ENCODE data around the gene PLAC1.
A peak's percentile ranks its signal among the peaks of the same experiment; 100 is the strongest.

Gene PLAC1

DNA sequence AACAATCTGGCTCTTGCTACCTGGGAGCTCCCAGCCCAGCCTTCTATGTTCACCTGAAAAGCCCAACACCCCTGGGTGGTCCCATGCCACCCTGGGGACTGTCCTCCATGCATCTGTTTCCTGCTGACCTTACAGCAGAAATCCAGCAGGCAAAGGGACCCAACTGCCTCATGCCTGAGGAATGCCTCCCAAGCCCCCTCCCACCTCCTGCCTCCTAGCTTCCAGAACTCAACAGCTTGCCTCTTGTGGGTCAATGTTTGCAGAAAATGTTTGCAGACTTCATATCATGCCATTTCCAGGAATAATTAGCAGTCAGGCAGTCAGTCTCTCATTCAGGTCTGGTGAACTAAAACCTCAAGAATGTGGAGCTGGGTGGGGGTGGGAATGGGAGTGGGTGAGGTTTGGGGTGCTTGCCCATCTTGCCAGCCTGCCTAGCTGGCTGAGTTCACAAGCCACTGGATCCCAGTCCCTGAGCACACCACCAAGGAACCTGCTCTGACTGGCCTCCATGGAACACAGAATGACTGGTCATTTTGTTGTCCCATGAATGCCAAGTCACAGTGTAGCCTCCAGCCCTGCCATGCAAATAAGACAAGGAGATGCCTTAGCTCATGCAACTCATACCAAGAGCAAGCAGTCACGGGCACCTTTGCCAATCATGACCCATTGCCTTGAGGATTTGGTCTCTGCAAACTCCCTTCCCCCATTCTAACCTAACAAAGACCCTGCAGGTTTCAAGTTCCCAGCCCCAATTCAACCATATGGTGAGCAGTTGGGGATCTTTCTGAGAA lies 12.1 kb upstream of the PLAC1 start:
- no peak for DNase-seq

DNA sequence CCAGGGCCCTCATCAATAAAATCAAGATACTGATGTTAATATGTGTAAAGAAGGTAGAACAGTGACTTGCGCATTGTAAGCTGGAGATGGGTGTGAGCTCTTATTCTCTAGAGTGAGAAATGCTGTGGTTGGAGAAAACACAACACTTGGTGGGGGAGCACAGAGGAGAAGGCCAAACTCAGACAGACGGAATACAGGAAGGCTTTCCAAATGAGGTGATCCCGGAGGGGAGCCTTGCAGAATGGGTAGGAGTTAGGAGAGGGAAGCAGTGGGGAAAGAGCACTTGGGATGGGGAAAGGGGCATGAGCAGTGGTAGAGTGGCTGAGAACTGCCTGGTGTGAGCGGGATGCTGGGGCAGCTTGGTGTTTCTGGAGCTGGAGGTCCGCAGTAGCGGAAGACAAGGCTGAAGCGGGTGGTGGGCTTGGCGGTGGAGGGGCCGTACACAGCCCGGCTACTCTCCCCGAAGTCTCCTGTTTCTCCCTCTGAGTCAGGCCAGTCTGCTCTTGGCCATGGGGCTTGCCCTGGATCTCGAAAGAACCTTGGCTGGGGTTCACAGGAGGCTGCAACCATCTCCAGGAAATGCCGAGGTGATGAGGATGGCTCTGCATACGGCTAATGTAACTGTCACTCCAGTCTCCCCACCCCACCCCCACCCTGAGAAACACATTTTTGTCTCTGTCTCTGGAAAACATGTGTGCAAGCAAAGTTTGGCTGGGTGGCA lies 11.3 kb upstream of the PLAC1 start:
- no peak for DNase-seq

DNA sequence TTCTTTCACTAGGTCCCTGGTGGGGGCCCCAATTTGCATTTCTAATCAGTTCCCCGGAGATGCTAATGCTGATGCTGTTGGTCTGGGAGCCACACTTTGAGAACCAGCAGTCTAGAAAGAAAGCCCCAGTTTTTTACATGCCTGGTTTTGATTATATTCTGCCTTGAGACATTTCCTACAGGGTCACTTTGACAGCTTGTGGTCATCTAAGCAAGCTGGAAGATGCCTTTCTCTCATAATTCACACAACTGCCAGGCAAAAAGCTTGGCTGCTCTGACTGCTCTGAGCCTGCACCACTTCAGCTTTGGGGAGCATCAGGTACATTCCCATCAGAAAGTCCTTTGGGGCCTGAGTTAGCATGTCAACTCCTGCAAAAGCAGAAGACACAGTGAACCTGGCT lies 5.9 kb upstream of the PLAC1 start:
- DNase-seq = no peak

DNA sequence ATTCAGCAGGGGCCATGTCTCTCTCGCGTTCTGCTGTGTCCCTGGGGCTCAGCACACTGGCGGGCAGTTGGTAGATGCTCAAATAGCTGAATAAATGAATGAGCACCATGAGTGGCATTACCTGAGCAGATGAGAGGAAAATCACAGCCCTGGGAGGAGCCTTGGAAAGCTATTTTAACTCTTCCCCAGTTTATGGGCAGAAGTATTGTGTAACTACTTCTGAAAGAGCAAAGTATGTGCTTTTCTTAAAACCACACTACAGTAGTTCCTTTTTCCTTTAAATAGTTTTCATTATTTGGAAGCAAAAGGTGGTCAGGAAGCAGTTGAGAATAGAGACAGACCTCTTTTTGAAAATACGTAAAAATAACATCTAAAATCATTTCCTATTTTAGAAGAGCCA lies 3.0 kb upstream of the PLAC1 start:
- no peak for DNase-seq

DNA sequence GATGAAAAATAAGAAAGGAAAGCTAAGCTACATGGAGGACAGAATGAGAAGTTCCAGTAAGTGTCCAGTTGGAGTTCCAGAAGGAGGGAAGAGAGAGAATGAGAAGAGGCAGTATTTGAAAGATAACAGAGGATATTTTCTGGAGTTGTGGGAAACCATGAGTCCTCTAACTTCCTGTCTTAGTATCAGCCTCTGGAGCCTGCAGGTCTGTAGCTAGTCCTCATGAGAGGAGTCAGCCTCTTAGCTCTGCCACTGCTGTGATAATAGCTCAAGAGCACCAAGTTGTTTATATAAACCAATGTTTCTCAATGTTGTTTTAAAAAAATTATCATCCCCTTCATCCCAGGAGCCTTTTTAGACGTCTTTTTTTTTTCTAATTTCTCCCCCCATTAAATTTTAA lies 2.4 kb upstream of the PLAC1 start:
- no peak for DNase-seq

DNA sequence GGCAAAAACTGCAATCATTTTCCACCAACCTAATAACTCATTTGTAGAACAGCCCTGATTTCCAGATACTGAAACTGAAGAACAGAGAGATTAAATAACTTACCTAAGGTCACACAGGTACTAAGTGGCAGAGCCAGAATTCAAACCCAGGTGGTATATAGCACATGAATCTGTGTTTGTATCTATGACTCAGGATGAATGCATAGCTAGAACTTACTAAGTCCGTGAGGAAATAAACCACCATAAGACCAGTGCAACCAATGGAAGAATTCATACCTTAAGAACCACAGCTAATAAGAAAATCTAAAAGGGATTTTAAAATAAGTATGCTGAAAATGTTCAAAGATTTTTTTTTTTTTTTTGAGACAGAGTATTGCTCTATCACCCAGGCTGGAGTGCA lies 1.5 kb upstream of the PLAC1 start:
- DNase-seq = no peak

DNA sequence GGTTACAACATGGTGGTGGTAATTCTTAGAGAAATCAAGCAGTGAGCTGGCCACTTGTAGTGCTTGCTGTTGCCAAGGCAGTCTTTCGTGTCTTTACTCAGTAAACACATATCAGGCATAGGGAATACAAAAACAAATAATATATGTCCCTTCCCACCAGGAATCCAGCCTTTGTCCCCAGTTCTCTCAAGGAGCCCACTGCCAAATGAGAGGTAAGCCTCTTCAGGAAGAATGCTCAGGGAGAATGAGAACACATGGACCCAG lies 421 bp upstream of the PLAC1 start:
- DNase-seq = no peak

DNA sequence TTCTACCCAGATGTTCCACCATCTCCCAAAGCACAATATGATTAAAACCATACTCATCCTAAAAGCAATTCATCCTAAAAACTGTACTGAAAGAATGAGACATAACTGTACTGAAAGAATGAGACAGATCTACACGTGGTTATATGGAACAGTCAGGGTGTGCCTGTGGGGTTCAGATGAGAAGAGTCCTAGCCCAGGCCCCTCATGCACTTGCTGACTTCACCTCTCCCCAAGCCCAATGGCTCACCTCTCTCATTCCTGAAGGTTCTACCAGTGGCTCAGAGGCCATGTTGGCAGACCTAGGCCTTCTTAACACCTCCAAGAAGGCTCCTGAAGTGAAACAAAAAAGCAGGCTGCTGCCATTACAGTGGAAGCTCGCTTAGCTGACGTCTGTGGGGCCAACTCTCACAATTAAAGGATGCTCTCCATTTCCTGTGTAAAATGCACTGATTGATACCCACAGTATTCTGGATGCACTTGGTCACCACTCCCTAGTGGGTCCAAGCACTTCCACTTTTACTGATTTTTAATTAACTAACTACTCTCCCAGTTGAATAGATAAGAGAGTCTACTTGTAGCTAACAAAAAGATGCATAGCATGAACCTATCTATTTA lies 3.8 kb downstream of the PLAC1 start:
- no peak for DNase-seq

DNA sequence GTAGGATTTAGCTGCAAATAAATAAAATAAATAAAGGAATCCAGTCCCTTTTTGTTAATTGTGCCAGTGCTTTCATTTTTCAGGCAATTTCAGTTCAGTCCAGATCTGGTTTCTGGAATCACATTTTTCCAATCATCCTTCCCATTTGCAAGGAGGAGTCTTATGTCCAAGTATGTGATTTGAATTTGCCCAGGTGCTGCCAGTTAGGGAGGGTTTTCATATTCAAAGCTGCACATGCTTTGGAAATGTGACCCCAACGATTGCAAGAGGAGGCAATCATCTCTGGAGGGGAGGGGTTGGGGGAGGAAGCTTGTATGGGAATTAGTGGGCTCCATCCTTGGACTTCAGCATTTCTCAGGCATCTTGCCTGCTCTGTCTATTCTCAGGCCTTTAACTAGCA lies 4.4 kb downstream of the PLAC1 start:
- DNase-seq = no peak

DNA sequence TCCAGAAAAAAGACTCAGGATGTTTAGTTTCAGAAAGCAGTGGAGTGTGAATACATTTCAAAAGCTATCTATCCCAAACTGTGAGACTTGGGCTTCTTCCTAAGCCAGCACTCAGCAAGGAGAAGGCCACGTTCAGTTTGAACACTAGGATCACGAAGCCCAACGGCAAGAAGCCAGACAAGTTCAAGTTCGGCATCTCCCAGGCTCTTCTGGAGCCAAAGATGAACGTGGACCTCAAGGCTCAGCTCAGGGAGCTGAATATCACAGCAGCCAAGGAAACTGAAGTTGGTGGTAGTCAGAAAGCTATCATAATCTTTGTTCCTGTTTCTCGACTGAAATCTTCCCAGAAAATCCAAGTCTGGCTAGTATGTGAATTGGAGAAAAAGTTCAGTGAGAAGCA lies 7.6 kb downstream of the PLAC1 start:
- no peak for DNase-seq

DNA sequence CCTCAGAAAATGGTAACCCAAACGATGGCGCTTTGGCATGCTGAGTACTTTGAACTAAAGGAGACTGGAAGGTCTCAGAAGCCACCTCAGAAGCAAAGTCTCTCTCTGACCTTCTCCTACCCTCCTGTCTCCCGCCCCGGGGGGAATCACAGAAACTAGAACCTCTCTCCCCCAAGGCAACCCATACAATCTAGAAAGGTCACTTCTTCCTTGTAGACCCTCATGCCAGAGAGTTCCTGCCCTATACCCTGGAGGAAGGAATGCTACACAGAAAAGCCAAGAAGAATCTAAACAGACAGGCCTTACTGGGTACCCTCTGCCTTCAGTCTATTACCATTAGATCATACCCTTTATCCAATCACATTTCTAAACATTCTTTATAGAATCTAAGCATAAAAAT lies 8.5 kb downstream of the PLAC1 start:
- DNase-seq = no peak

DNA sequence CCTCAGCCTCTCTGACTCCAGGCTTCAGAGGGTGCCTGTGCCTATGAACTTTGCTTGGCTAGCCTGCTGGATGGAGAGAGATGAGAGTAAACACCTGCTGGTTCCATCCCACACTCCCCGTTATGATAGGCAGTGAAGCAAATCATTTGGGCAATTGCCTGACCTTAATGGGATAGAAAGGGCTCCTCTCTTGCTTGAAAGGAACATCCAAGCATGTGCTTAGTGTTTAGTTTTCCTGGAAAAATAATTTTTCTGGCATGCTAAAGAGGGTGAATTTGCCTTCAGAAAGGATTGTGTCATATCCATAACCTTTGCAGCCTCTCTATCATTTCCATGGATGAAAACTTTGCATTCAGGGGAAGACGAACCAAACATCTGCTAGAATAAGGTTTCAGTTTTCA lies 10.8 kb downstream of the PLAC1 start:
- DNase-seq = no peak

DNA sequence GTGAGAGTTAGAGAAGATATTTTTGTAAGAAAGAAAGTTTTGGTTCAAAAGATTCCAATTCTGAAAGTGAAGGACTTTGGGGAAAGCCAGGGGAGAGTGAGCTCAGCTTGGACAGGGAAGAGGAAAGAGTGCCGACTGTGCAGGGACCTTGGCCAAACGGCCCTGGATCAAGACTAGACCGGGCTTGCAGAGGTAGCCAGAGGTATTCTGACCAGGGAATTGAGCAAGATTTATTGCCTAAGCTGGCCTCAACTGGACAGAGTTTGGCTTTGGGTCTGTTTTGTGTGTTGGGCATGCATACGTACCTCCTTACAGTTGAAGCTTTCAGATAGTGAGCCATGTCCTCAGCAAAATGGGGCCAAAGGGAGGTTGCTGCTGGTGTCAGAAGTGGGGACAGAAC lies 11.6 kb downstream of the PLAC1 start:
- DNase-seq = no peak

DNA sequence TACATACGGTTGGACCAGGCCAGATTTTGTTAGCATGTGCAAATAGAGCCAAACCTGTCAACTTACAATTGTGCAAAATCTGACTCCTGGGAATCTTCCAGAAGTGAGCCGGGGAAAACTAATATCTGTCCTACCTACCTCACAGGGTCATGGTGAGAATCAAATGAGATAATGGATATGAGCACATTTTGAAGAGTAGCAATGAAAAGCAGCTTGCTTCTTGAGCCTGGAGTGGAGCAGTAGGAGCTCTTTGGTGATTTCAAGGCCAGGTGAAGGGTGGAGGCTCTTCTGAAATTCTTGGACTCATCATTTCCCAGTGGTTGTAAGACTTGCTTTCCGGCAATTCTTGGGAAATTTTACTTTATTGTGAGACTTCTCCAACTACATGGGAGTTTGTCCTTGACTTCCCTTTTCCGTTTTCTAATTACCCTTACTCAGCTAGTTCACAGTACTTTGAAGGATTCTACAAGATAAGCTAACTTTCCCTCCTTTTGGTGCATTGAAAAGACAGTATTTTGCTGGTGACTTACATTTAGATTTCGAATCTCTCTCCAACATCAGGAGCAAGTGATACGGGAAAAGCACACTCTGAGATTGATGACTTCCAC lies 12.2 kb downstream of the PLAC1 start:
- peak in 1 of 2 donors; percentile 12 for DNase-seq

DNA sequence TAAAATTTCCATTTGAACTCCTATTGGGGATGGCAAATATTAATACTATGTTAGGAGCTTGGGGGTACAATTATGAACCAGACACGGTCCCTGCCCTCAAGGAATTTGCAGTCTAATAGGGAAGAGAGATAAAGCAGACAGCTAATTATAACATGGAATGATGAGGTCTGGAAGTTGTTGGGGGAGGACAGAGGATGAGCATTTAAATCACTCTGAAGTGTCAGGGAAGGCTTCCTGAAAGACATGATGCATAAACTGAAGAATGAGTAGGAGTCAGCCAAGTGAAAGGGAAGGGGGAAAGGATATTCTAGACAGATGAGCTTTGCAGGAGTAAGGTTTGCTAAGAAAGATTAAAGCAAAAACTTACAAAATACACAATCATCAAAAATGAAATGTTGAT lies 15.9 kb downstream of the PLAC1 start:
- no peak for DNase-seq

DNA sequence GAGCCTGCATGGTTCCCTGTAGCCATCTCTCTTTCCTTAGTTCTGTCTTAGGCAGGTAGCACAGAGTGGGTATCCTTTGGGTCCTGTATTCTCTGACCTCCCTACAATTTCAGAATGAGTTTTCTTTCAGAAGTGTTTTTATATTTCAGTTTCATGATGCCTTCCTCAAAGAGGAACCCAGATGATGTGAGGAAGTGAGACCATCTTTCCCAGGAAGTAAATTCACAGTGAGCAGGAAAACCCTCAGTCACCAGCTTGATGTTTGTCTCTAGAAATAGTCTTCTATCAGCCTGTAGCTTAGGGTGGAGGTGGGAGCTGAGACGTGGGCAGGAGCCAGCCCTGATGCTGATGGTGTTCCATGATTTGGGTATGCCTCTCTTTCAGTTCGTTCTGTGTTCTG lies 16.9 kb downstream of the PLAC1 start:
- DNase-seq = no peak

DNA sequence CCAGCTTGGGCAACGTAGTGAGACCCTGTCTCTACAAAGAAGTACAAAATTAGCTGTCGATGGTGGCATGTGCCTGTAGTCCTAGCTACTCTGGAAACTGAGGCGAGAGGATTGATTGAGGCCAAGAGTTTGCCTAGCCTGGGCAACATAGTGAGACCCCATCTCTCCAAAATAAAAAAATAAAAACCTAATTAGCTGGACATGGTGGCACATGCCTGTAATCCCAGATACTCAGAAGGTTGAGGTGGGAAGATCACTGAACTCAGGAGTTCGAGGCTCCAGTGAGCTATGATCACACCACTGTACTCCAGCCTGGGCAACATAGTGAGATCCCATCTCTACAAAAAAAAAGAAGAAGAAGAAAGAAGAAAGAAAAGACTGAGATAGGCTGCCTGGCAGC lies 17.4 kb downstream of the PLAC1 start:
- no peak for DNase-seq

DNA sequence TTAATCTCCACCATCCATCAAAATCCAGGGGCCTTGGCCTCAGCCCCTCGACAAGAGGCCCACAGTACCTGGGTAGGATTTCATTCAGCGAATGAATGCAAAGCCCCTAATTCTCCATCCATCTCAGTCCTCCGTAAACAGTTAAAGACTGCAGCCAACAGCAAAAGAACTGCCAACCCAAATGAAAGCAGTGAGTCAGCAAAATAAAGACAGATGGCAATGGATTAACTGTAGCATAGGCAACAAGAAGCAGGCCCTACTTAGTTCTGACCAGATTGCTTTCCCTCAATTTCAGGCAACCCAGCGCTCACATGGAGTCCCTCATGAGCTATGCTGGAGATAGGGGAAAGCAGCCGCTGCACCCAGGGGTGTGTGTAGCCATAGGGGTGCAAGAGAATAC lies 21.4 kb downstream of the PLAC1 start:
- DNase-seq = no peak

DNA sequence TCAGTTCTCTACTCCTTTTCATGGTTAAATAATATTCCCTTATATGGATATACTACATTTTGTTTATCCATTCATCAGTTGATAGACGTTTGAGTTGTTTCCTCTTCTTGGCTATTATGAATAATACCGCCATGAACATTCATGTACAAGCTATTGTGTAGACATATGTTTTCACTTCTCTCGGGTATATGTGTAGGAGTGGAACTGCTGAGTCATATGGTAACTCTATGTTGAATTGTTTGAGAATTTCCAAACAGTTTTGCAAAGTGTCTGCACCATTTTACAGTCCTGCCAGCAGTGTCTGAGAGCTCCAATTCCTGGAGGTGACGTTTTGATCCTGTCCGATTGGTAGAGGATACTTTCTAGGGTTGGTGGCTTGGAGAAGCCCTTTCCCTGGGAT lies 23.6 kb downstream of the PLAC1 start:
- peak; percentile 56 to 70 for DNase-seq

DNA sequence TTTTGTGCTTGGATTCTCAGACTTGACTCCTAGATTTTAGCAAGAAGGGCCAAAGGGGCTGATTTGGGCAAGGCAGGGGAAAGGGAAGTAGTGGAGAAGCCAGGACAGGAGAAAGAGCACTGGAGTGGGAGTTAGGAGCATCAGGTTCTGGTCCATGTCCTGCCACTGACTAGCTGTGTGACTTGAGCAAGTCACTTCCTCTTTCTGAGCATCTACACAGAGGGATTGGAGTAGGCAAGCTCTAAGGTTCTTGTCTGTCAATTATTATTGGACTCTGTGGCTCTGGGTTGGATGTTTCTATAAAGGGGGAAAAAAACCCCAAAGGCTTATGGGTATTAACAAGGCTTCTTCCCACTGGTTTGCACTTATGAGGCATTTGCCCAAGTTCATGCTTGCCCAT lies 24.4 kb downstream of the PLAC1 start:
- DNase-seq = no peak

DNA sequence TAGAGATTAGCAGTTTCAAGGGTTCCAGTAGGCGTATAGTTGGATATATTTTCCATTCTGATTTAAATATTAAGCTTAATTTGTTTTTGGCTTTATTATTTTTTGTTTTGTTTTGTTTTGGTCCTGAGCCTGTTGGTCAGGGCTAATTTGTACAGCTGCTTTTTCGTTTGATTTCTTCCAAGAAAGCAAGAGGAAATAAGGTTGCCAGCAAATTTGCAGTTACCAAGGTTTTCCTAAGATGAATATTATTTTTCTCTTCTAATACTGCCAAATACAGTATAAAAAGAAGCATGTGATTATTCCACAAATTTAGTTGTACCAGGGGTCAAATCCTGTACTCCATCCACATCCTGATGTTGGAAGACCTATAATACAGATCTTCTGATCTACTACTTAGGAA lies 24.9 kb downstream of the PLAC1 start:
- DNase-seq = no peak

DNA sequence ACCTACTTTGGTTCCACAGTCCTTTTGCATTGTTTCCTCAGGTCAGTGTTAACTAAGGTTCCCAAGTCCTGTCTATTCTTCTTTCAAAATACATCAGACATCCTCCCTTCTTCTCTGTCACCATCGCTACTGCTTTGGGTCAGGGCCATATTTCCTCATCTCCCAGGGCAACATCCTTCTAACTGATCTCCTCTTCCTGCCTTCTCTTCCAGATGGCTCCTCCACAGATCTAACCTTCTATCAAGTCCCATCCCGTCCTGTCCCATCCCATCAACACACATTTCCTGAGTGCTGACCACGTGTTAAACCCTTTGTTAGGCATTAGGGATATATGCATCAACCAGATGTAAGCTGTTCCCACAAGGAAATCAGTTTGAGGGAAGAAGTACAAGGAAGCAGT lies 25.9 kb downstream of the PLAC1 start:
- DNase-seq = no peak

DNA sequence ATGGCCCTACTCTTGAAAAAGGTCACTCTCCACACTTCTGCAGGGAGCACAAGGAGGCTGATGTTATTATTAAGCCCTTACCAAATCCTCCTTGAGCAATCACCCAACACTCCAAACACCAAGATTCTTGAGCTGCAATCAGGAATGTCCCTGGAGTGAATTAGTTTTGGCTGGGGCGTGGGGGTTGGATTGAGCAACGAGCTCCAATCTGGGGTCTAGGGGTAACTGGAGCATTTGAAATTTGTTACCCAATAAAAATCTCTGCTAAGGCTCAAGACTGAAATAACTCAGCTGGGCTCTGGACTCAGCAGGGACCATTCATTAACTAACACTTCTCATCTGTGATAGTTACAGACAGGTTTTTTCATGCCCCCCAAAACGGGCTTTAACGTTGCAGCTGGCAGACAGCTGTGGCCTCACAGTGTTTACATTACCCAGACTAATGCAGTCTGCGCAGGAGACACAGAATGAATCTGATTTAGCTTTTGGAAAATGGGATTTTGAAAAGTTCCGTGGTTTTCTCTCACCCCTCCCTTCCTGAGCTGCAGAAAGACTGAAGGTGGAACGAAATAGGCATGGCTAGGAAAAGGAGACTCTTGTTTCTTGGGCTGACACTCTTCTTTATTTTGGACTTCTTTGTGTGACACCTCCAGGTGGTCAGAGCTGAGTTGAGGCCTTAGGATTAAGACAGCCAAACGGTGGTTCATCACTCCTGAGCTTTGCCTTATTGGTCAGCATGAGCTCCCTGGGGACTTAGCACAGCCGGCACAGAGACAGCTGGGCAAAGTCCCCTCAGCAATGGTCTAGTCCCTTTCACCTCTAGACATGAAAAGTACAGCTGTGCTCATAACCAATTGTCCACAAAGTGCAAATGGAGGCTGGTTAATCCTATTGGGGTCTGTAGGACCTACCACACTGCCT lies 26.6 kb downstream of the PLAC1 start:
- no peak for DNase-seq
